ENCODE results near the gene UBXN2A.

The UBXN2A gene

GRCh38 chr2:24046930-24047702 lies 106.9 kb downstream of the UBXN2A start, which contains the start of gene WDCP:
WDCP (minus strand) TSS chr2:24047391; CDS start chr2:24039494, 7,897 bp downstream.
- H3K4me3 ChIP-seq (ENCODE audit: low read depth, low read length), result peak within 1 kb of the TSS; percentile 56
- no peak for TF ChIP-seq CTCF (IDR thresholded peaks at IDR 0.05; ENCODE audit: borderline replicate concordance, insufficient read depth, low read depth, low read length)

GRCh38 chr2:24047703-24048033 lies 107.4 kb downstream of the UBXN2A start:
- TF ChIP-seq CTCF (IDR thresholded peaks at IDR 0.05; ENCODE audit: borderline replicate concordance, insufficient read depth, low read depth, low read length), result no peak
- H3K4me3 ChIP-seq (ENCODE audit: low read depth, low read length), result no peak overlapping the region

GRCh38 chr2:24048769-24049484 lies 108.7 kb downstream of the UBXN2A start:
- H3K4me3 ChIP-seq (ENCODE audit: low read depth, low read length), result peak overlapping the region; percentile 41
- TF ChIP-seq CTCF (IDR thresholded peaks at IDR 0.05; ENCODE audit: borderline replicate concordance, insufficient read depth, low read depth, low read length), result no peak

GRCh38 chr2:24049485-24050021 lies 109.3 kb downstream of the UBXN2A start, which contains the start of gene FKBP1B:
FKBP1B (plus strand) TSS chr2:24049741; CDS start chr2:24049850, 109 bp downstream.
- TF ChIP-seq CTCF (IDR thresholded peaks at IDR 0.05; ENCODE audit: borderline replicate concordance, insufficient read depth, low read depth, low read length), result no peak
- peak within 1 kb of the TSS; percentile 41 for H3K4me3 ChIP-seq (ENCODE audit: low read depth, low read length)

DNA sequence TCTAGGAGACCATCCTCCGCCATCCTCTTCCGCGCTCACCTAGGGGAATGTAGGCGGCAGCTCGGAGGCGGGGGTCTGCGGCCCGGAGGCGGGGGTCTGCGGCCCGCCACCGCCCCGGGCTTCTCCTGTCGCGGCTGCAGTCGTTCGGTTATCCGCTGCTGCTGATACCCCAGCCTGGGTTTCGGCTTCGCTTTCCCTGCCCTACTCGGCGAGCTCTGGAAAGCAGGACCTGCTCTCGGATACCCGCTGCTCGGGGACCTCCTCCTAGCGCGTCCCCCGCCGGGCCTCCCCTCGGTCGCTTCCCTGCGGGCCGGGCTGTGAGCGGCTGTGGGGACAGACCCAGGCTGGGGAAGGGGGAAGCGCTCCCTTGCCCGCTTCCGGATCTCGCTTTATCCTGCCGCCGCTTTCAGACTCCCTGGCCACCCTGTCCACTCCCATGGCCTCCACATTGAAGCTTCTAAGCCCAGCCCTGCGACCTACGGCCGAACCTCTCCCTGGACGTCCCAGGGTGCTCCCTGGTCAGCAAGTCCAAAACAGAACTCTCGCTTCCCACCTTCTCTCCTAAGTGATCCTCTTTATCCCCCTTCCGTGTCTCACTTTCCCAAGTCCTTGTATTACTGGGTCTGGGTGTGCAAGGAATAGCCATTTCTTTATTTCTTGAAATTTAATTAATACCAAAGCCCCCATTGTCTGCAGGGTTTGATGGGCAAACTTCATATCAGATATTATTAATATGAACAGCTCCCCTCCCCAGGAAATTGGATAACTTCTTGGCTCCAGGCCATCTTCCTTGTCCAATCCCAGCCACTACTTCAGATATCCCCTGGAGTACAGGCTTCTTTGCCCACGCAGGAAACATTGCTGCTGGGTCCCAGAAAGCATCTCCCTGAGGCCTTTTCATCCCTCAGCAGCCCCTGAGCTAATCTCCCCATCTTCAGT lies 110.0 kb downstream of the UBXN2A start:
- no peak overlapping the region for H3K4me3 ChIP-seq (ENCODE audit: low read depth, low read length)
- no peak for TF ChIP-seq CTCF (IDR thresholded peaks at IDR 0.05; ENCODE audit: borderline replicate concordance, insufficient read depth, low read depth, low read length)

- TF ChIP-seq CTCF (IDR thresholded peaks at IDR 0.05; ENCODE audit: borderline replicate concordance, insufficient read depth, low read depth, low read length), result no peak
- H3K4me3 ChIP-seq (ENCODE audit: low read depth, low read length), result no peak overlapping the region
Observed at GRCh38 chr2:24051833-24052232, 111.6 kb downstream of the UBXN2A start.
